ENCODE data around the gene DNAJC6.

DNA sequence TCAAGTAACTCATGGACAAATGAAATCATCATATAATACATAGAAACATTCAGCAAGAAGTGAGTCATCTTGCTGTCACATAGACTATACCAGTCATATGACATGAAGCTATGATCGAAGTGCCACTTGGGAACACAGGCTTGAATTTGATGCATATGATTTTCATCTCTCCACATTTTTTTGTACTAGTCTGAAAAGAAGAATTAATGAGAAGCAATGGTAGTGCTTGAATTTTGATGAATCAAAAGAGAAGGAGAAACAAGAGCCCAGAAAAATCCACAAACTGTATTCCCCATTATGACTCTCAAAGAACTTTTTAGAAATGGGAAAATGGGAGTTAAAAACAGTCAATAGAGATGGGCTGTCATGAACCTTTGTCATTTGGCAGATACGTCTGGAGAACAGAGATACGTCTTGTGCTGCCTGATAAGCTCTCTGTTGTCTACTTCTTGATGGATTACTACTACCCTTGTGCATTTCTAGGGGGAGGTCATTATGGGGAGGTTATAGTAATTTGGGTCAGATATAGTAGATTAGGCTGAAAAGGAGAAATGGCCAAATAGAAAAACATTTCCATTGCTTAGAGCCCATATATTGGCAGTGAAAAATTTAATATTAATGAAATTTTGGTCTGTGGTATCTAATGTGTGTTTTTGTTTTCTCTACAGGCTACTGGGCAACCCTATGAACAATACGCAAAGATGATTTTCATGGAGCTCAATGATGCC is 103.1 kb downstream of the DNAJC6 start:
- TF ChIP-seq, protein P1, sequence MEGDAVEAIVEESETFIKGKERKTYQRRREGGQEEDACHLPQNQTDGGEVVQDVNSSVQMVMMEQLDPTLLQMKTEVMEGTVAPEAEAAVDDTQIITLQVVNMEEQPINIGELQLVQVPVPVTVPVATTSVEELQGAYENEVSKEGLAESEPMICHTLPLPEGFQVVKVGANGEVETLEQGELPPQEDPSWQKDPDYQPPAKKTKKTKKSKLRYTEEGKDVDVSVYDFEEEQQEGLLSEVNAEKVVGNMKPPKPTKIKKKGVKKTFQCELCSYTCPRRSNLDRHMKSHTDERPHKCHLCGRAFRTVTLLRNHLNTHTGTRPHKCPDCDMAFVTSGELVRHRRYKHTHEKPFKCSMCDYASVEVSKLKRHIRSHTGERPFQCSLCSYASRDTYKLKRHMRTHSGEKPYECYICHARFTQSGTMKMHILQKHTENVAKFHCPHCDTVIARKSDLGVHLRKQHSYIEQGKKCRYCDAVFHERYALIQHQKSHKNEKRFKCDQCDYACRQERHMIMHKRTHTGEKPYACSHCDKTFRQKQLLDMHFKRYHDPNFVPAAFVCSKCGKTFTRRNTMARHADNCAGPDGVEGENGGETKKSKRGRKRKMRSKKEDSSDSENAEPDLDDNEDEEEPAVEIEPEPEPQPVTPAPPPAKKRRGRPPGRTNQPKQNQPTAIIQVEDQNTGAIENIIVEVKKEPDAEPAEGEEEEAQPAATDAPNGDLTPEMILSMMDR (IDR thresholded peaks at IDR 0.05): no peak
- no peak for TF ChIP-seq POLR2A (IDR thresholded peaks at IDR 0.05)
